Lung (tissue), 12 donors: Measurements from ENCODE around the gene TBX5. TPM values are rescaled to one million over a fixed set of nuclear protein-coding genes. Genes with fewer than 3 reads are reported as not detected.

Experiments used
- ATAC-seq: fragments of 200-7000 bp; cut with Tn5 transposase; one replicate; pipeline ENCODE4 v1.9.1; 2020; ENCODE audit warnings: moderate number of reproducible peaks; ENCODE audit not compliant: insufficient read depth, low FRiP score
- DNase-seq, 3 donors: peaks; one replicate each; pipeline ENCODE4 v3.0.0-alpha.2; 2013 to 2017
- H3K27ac ChIP-seq, 2 donors: one replicate each; pipeline ENCODE4 v1.5.1; 2013; ENCODE audit warnings: mild to moderate bottlenecking in 2 of 2, moderate library complexity in 2 of 2, control low read depth in 1 of 2, inconsistent platforms in 1 of 2, low read depth in 1 of 2, low read length in 1 of 2
- H3K27me3 ChIP-seq, 3 donors: one replicate each; pipeline ENCODE4 v1.5.1; 2013; ENCODE audit warnings: low read length in 2 of 3; ENCODE audit not compliant: control insufficient read depth in 3 of 3, insufficient read depth in 3 of 3
- H3K36me3 ChIP-seq, 4 donors: one replicate each; pipeline ENCODE4 v1.5.1; 2013; ENCODE audit warnings: low read length in 4 of 4, mild to moderate bottlenecking in 1 of 4, moderate library complexity in 1 of 4; ENCODE audit not compliant: control insufficient read depth in 4 of 4, insufficient read depth in 4 of 4
- H3K4me1 ChIP-seq, 5 donors: one replicate each; pipeline ENCODE4 v1.5.1; 2013; ENCODE audit warnings: low read length in 5 of 5, mild to moderate bottlenecking in 2 of 5, moderate library complexity in 1 of 5; ENCODE audit not compliant: control insufficient read depth in 5 of 5, insufficient read depth in 5 of 5
- H3K4me3 ChIP-seq: one replicate; pipeline ENCODE4 v1.5.1; 2013; ENCODE audit warnings: mild to moderate bottlenecking, control low read depth, moderate library complexity
- H3K9ac ChIP-seq, 2 donors: one replicate each; pipeline ENCODE4 v1.5.1; 2013; ENCODE audit warnings: low read length in 2 of 2, control low read depth in 1 of 2; ENCODE audit not compliant: insufficient read depth in 1 of 2
- H3K9me3 ChIP-seq, 4 donors: one replicate each; pipeline ENCODE4 v1.5.1; 2013; ENCODE audit warnings: low read length in 3 of 4, mild to moderate bottlenecking in 1 of 4, moderate library complexity in 1 of 4; ENCODE audit not compliant: control insufficient read depth in 4 of 4, insufficient read depth in 3 of 4
- CTCF ChIP-seq: IDR thresholded peaks from 2 replicates; pipeline ENCODE4 v1.5.1; 2012; ENCODE audit warnings: mild to moderate bottlenecking; ENCODE audit errors: control extremely low read depth, extremely low read depth
- WGBS, 2 donors: extraction: QIAGEN DNeasy Blood & Tissue Kit; methylation state at CpG; one replicate each; pipeline ENCODE4 v1.1.7; 2013; 5-methylcytosine and 5-hydroxymethylcytosine counted together
- polyA plus RNA-seq, 2 donors: library from polyadenylated mRNA; stranded (reverse); fragments of 200-250 nt; gene quantifications; one replicate each; pipeline ENCODE4 v1.2.1, GENCODE V29; 2013
- total RNA-seq, 2 donors: library from RNA; depleted of rRNA in 1 of 2; stranded (reverse); fragments of >200 nt in 1 of 2; gene quantifications; one replicate each; pipeline ENCODE4 v1.2.1, GENCODE V29; 2014 to 2021
- donor health status: control.
- donor health status: control.
- donor health status: Bipolar disorder and iron deficiency.
- donor health status: healthy.
- donor health status: DM: yes; HTN: yes; CAD: no.

TBX5 gene
- total and polyA plus RNA-seq, 4 donors, result 5.6 to 39.7 (median 13.9) TPM

GRCh38 chr12:114415525-114415868 lies 9.6 kb upstream of the TBX5 start:
- Histone ChIP-seq H3K9me3 (peaks cover 0 to 9% (median 0%) of the 10 kb centered on the region in 4 donors), H3K27me3 (peaks cover 8 to 42% (median 16%) of the 10 kb centered on the region in 3 donors), H3K4me1 (peaks cover 0 to 64% (median 0%) of the 10 kb centered on the region in 5 donors), H3K9ac (no peak overlapping the region), H3K4me3 (no peak overlapping the region), H3K27ac (peak overlapping the region in 1 of 2 donors; percentile 11), H3K36me3 (peaks cover 0 to 19% (median 0%) of the 10 kb centered on the region in 4 donors)
- DNase-seq, result peak in 1 of 3 donors; percentile 12
- WGBS, 2 donors, result 28 to 34% methylated on average over 7 of the region's 7 CpGs
- ATAC-seq, result no peak
- no peak for TF ChIP-seq CTCF

- no peak for ATAC-seq
- no peak for TF ChIP-seq CTCF
- H3K4me3 ChIP-seq, result no peak overlapping the region
- H3K27ac ChIP-seq, result peak overlapping the region in 1 of 2 donors; percentile 50
- peaks cover 8 to 45% (median 16%) of the 10 kb centered on the region in 3 donors for H3K27me3 ChIP-seq
- WGBS, 2 donors, result 31 to 38% methylated on average over 11 of the region's 11 CpGs
- H3K36me3 ChIP-seq, result peaks cover 0 to 20% (median 0%) of the 10 kb centered on the region in 4 donors
- H3K4me1 ChIP-seq, result peaks cover 0 to 62% (median 0%) of the 10 kb centered on the region in 5 donors
- DNase-seq, result peak in 2 of 3 donors; percentile 12 to 34
- peaks cover 0 to 9% (median 0%) of the 10 kb centered on the region in 4 donors for H3K9me3 ChIP-seq
- peak overlapping the region in 1 of 2 donors; percentile 53 for H3K9ac ChIP-seq
These were observed 9.1 kb upstream of the TBX5 start for GRCh38 chr12:114414866-114415524.

- Histone ChIP-seq H3K27me3 (peaks cover 8 to 52% (median 16%) of the 10 kb centered on the region in 3 donors), H3K4me1 (peaks cover 0 to 55% (median 0%) of the 10 kb centered on the region in 5 donors), H3K27ac (peak overlapping the region in 1 of 2 donors; percentile 50), H3K9ac (peak overlapping the region in 1 of 2 donors; percentile 3), H3K9me3 (peaks cover 0 to 9% (median 0%) of the 10 kb centered on the region in 4 donors), H3K4me3 (no peak overlapping the region), H3K36me3 (peaks cover 0 to 20% (median 0%) of the 10 kb centered on the region in 4 donors)
- ATAC-seq (no peak), DNase-seq (peak in 2 of 3 donors; percentile 31 to 44)
- 7 to 9% methylated on average over 41 to 48 of the region's 48 CpGs for WGBS, 2 donors
- no peak for TF ChIP-seq CTCF
These were observed 8.3 kb upstream of the TBX5 start for GRCh38 chr12:114414031-114414865.
